ENCODE results near the gene TRMU.

The TRMU gene

DNA sequence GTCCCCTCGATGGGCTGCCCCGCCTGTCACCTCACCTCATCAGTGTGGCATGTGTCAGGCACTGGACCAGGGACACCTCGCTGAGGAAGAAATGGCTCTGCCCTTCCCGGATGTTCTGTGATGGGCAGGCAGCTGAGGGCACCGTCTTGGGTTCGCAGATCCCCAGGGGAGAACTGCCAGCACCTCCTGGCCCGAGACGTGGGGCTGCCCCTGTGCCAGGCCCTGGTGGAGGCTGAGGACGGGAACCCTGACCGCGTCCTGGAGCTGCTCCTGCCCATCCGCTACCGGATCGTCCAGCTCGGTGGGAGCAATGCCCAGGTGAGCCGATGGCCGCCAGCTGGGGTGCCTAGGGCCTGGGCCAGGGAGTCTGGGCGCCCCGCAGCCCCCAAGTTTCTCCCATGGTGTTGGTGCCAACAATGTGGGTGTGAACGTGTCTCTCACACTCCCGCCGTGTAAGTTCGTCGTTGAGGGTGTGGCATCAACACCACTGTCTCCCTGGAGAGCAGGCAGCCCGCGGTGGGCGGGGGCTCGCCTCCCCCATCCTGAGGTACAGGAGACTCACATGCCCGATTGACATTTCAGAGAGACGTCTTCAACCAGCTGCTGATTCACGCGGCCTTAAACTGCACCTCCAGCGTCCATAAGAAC, 46.1 kb upstream of the TRMU start:
- H3K4me3 ChIP-seq (ENCODE audit: low read depth, low read length): no peak overlapping the region
- TF ChIP-seq, protein P1, sequence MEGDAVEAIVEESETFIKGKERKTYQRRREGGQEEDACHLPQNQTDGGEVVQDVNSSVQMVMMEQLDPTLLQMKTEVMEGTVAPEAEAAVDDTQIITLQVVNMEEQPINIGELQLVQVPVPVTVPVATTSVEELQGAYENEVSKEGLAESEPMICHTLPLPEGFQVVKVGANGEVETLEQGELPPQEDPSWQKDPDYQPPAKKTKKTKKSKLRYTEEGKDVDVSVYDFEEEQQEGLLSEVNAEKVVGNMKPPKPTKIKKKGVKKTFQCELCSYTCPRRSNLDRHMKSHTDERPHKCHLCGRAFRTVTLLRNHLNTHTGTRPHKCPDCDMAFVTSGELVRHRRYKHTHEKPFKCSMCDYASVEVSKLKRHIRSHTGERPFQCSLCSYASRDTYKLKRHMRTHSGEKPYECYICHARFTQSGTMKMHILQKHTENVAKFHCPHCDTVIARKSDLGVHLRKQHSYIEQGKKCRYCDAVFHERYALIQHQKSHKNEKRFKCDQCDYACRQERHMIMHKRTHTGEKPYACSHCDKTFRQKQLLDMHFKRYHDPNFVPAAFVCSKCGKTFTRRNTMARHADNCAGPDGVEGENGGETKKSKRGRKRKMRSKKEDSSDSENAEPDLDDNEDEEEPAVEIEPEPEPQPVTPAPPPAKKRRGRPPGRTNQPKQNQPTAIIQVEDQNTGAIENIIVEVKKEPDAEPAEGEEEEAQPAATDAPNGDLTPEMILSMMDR (IDR thresholded peaks at IDR 0.05; ENCODE audit: low read depth, low read length): no peak
- in situ Hi-C loops (cut with HindIII; ENCODE audit: low sequenced_read_pairs): no loop called here
- DNase-seq (ENCODE audit: low read depth, low spot score): no peak

DNA sequence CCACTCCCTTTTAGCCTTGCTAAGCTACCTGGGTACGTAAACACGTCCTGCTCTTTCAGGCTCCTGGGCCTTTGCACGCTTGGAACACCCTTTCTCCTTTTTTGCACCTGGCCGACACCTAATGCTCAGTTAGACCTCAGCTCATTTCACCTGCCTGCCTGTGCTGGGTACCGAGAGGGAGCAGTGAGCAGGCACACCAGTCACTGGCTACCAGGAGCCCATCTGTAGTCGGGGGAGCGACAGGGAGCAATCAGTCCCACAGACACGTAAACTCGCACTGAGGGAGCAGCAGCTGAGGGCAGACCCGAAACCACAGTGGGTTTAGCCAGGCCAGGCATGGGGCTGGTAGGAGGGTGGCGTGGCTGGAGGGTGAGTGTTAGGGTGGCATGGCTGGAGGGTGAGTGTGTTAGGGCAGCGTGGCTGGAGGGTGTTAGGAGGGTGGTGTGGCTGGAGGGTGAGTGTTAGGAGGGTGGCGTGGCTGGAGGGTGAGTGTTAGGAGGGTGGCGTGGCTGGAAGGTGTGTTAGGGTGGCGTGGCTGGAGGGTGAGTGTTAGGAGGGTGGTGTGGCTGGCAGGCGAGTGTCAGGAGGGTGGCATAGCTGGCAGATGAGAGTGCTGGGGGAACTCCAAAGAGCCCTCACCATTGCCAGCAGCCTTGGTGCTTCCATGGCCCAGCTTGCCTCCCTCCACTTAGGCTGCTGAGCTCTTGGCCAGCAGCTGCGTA, 45.2 kb upstream of the TRMU start:
- no peak for DNase-seq (ENCODE audit: low read depth, low spot score)
- TF ChIP-seq, protein P1 (IDR thresholded peaks at IDR 0.05; ENCODE audit: low read depth, low read length): no peak
- no peak overlapping the region for H3K4me3 ChIP-seq (ENCODE audit: low read depth, low read length)
- in situ Hi-C loops (cut with HindIII; ENCODE audit: low sequenced_read_pairs): no loop called here

DNA sequence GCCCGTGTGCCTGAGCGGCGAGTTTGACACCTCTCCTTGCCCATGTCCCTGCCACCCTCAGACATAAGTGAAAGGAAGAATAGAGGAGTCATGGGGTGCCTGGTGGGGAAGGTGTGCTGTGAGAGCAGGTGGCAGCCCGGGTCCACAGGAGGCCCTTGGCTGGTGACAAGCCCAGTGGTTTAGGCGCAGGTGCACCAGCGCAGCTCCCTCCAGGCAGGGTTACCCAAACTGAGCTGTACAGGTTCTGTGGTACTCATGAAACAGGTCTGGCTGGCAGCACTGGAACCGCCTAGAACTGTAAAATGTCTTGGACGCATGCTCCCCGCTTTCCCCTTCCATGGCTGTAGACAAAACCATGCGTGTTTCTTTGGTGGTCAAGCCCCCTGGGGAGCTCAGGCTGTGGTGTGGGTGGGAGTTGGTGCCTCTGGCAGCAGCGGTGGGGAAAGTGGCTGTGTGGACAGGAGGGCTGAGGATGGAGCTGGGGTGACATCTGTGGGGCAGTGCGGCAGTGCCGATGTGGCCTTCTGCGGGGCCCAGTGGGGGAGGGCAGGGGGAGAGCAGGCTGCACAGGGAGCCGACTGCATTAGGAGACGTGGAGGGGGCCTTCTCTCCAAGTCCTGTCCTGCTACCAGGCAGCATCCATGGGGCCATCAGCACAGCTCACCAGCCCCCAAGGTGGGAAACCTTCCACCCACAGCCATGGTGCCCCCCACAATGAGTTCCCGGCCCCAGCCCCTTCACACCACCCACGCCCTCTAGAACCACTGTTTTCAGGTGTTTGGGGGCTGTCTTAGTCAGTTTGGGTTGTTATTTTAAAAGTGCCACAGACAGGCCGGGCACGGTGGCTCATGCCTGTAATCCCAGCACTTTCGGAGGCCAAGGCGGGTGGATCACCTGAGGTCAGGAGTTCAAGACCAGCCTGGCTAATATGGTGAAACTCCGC, 44.4 kb upstream of the TRMU start:
- in situ Hi-C loops (cut with HindIII; ENCODE audit: low sequenced_read_pairs): no loop called here
- DNase-seq (ENCODE audit: low read depth, low spot score): no peak
- TF ChIP-seq, protein P1 (IDR thresholded peaks at IDR 0.05; ENCODE audit: low read depth, low read length): no peak
- H3K4me3 ChIP-seq (ENCODE audit: low read depth, low read length): no peak overlapping the region

DNA sequence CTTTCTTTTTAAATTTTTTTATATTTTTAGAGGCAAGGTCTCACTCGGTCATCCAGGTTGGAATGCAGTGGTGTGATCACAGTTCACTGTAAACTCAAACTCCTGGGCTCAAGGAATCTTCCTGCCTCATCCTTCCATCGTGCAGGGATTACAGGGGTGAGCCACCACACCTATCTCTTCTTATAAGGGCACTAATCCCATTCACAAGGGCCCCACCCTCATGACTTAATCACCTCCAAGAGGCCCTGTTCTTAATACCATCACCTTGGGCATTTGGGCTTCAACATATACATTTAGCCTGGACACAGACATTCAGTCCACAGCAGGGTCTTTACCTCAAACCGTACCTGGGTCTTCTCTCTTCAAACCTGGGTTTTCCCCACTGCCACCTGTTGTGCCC, 43.3 kb upstream of the TRMU start:
- in situ Hi-C loops (cut with HindIII; ENCODE audit: low sequenced_read_pairs): no loop called here
- no peak for DNase-seq (ENCODE audit: low read depth, low spot score)
- TF ChIP-seq, protein P1 (IDR thresholded peaks at IDR 0.05; ENCODE audit: low read depth, low read length): no peak
- H3K4me3 ChIP-seq (ENCODE audit: low read depth, low read length): no peak overlapping the region

DNA sequence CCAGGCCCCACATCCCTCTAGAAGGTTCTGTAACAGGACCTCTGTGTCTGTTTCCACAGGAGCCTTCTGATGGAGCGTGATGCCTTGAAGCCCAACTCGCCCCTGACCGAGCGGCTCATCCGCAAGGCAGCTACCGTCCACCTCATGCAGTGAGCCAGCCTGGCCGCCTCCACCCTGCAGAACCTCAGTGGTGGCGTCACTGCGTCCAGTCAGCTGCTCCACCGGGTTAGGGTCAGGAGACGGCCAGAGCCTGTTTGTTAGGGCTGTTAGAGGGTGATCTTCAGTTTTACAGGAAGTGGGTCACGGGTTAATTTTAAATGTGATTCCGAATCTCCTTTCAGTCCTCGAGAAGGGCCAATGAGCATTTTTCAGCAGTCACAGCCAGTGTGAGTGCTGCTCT, 42.8 kb upstream of the TRMU start:
- TF ChIP-seq, protein P1 (IDR thresholded peaks at IDR 0.05; ENCODE audit: low read depth, low read length): no peak
- in situ Hi-C loops (cut with HindIII; ENCODE audit: low sequenced_read_pairs): no loop called here
- DNase-seq (ENCODE audit: low read depth, low spot score): no peak
- no peak overlapping the region for H3K4me3 ChIP-seq (ENCODE audit: low read depth, low read length)

DNA sequence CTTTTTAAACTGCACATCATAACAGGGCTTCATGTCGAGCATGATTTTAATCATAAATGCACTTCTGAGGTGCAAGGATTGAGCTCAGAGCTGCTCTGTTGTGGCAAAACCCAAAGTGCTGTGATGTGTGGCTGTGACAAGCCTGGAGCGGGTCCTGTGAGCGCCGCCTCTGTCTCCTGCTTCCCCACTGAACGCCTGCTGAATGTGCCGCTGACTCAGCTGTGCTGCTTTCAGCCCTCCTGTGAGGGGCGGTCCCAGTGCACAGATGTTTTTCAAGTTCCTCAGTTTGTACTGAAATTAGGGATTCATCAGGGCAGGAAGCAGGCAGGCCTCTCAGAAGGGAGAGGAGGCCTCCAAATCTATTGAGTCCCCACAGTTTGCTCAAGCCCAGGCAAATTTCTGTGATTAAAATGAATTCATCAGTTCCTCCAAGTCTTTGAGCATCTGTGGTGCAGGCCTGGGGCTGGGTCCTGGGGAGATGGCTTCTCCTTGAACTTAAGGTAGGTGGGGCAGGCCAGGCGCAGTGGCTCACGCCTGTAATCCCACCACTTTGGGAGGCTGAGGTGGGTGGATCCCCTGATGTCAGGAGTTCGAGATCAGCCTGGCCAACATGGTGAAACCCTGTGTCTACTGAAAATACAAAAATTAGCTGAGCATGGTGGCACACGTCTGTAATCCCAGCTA, 41.8 kb upstream of the TRMU start:
- in situ Hi-C loops (cut with HindIII; ENCODE audit: low sequenced_read_pairs): no loop called here
- H3K4me3 ChIP-seq (ENCODE audit: low read depth, low read length): no peak overlapping the region
- TF ChIP-seq, protein P1 (IDR thresholded peaks at IDR 0.05; ENCODE audit: low read depth, low read length): no peak
- DNase-seq (ENCODE audit: low read depth, low spot score): peak; percentile 59

Data from astrocyte of the spinal cord (primary cell).